H1 (cell line): ENCODE measurements around the gene COASY. TPM values are rescaled to one million over a fixed set of nuclear protein-coding genes. Genes with fewer than 3 reads are reported as not detected.

Source experiments
- CEBPB ChIP-seq: IDR thresholded peaks from 2 replicates; pipeline ENCODE4 v1.6.1; 2012; ENCODE audit warnings: low read depth, low read length
- CTCF ChIP-seq, 3 experiments: IDR thresholded peaks; 1 replicate in 2 of 3; 2 replicates in 1 of 3; pipeline versions ENCODE4 v1.5.1 to v1.6.1; 2011; ENCODE audit warnings: low read length in 3 of 3, mild to moderate bottlenecking in 3 of 3, inconsistent platforms in 2 of 3, low read depth in 1 of 3, moderate library complexity in 1 of 3; ENCODE audit not compliant: insufficient read depth in 1 of 3; ENCODE audit errors: control extremely low read depth in 1 of 3
- SIN3A ChIP-seq, 2 experiments: IDR thresholded peaks in 1 of 2; conservative IDR thresholded peaks in 1 of 2; 2 replicates each; pipeline ENCODE4 v1.6.1; 2011 to 2012; ENCODE audit warnings: low read length in 2 of 2, improper control_type of control experiment in 1 of 2, low read depth in 1 of 2, mild to moderate bottlenecking in 1 of 2
- polyA plus RNA-seq, 7 experiments: library from polyadenylated mRNA; depleted of rRNA in 3 of 7; stranded (reverse) in 5 of 7; unstranded in 2 of 7; fragments of >200 nt in 5 of 7; fragments of 200-250 nt in 2 of 7; gene quantifications; 1 replicate in 5 of 7; 2 replicates in 1 of 7; 4 replicates in 1 of 7; pipeline versions ENCODE4 v1.2.1 to v1.2.3, GENCODE V29; 2011 to 2013; ENCODE audit warnings: missing spikeins in 2 of 7, mixed read lengths in 2 of 7
- total RNA-seq: library from RNA; stranded (reverse); fragmentation: NEBNext Ultra II Directional; extraction: Animal tissue kit (Norgen Biotek cat#: 25700); gene quantifications from 2 replicates; pipeline ENCODE4 v1.2.1, GENCODE V29; 2021

The COASY gene
- total and polyA plus RNA-seq, 2 of the 8 experiments (the other 6 are each of a cell fraction or from before 2014, with no cell fraction given): 64.5 to 100 TPM

GRCh38 chr17:42578282-42578869, 16.4 kb downstream of the COASY start (continued):
- TF ChIP-seq CTCF (IDR thresholded peaks at IDR 0.05; ENCODE audit: control extremely low read depth in 1 of 3, insufficient read depth in 1 of 3, low read depth in 1 of 3, low read length in 3 of 3): peak; percentile 71 to 83 (median 82)
- TF ChIP-seq SIN3A (conservative IDR thresholded peaks at IDR 0.05 in 1 of 2, IDR thresholded peaks at IDR 0.05 in 1 of 2; ENCODE audit: low read depth in 1 of 2, low read length in 2 of 2): peak in 1 of 2 experiments; percentile 49; a peak in 1 of 4 replicates
- TF ChIP-seq CEBPB: no peak
- TF ChIP-seq, all 59 proteins: peak for 6
